AG08395 (cell line): Measurements from ENCODE around the gene TSPAN32.

Source experiments
- DNase-seq: peaks from one replicate; pipeline ENCODE4 v3.0.0; 2012; ENCODE audit warnings: mixed read lengths, low spot score

TSPAN32 gene

GRCh38 chr11:2289350-2289749, 12.5 kb upstream of the TSPAN32 start:
- no peak for DNase-seq

GRCh38 chr11:2289859-2290258, 12.0 kb upstream of the TSPAN32 start:
- DNase-seq = no peak

GRCh38 chr11:2290351-2290841, 11.4 kb upstream of the TSPAN32 start:
- DNase-seq = no peak

GRCh38 chr11:2293531-2293971, 8.3 kb upstream of the TSPAN32 start:
- no peak for DNase-seq

- no peak for DNase-seq
Observed at GRCh38 chr11:2293984-2294925, 7.6 kb upstream of the TSPAN32 start.

DNA sequence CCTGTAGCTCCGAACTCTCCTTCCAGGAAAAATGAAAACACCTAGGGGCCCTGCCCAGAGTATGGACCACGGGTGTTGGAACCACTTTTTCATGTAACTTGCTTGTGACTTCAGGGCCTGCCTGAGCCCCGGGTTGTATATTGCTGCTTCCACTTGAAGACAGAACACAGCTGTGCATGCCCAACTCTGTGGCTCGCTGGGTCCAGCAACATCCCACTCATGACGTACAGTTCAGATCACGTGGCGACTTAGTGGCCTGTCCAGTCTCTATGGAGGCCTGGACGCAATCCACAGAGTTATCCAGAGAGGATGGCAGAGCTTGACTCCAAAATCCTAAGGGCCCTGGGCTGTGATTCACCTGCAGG, 6.9 kb upstream of the TSPAN32 start:
- DNase-seq = no peak

GRCh38 chr11:2295971-2296912, 5.6 kb upstream of the TSPAN32 start:
- DNase-seq = no peak

- DNase-seq = no peak
Observed at GRCh38 chr11:2296913-2297622, 4.7 kb upstream of the TSPAN32 start.

DNA sequence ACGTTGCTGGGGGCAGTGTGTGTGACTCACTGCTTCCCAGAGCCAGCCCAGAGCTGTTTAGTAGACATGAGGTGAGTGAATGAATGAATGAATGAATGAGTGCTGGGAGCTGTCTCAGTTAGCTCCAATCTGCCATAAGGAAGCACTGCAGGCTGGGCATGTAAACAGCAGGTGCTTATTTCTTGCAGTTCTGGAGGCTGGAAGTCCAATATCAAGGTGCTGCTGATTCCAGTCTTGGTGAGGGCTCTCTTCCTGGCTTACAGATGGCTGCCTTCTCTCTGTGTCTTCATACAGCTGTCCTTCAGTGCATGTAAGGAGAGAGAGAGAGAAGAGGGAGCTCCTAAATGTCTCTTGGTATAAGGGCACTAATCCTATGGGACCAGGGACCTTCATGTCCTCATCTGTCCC, 4.2 kb upstream of the TSPAN32 start:
- no peak for DNase-seq

DNA sequence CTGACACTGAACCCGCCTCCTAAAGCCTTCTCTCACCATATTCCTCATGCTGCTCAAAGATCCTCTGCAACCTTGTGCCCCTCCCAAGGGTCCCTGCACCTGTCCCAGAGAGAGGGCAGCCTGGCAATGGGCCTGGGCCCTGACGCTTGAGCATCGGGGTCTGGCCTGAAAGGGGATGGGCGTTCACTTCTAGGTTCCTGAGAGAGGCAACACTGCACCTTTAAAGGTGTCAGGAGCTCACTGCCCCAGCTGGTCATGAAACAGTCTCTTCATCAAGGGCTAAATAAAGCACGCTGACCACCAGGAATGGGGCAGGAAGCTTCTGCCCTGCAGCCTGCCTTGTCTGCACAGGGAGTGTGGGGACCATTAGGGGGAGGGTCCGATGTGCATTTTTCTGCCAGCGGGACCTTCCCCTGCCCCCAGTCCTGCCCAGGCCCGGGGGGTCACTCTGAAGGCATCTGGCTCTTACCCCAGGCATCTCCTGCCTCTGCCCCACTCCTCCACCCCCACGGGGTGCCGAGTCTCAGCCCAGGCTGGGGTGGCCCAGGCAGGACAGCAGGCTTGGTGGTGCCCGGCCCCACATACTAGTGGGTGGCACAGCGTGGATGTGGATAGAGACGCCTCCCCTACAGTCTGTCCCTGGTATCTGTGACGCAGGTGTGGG, 3.5 kb upstream of the TSPAN32 start:
- no peak for DNase-seq

- no peak for DNase-seq
Observed at GRCh38 chr11:2298795-2299761, 2.7 kb upstream of the TSPAN32 start.

DNA sequence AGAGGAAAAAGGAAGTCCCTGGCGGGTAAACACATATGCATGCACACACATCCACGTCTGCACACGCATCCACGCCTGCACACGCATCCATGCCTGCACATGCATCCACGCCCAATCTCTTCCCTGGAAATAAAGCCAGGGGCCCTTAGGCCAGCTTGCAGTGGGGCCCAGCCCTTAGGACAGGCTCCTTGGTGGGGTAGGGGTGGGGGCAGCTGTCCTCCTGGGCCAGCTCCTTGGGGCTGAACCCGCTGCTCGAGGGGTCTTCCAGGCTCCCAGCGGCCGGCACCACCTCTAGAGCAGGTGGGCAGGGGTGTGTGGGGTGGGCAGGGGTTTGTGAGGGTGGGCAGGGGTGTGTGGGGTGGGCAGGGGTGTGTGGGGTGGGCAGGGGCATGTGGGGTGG, 2.0 kb upstream of the TSPAN32 start:
- DNase-seq = no peak

GRCh38 chr11:2300290-2300935, 1.4 kb upstream of the TSPAN32 start:
- no peak for DNase-seq

DNA sequence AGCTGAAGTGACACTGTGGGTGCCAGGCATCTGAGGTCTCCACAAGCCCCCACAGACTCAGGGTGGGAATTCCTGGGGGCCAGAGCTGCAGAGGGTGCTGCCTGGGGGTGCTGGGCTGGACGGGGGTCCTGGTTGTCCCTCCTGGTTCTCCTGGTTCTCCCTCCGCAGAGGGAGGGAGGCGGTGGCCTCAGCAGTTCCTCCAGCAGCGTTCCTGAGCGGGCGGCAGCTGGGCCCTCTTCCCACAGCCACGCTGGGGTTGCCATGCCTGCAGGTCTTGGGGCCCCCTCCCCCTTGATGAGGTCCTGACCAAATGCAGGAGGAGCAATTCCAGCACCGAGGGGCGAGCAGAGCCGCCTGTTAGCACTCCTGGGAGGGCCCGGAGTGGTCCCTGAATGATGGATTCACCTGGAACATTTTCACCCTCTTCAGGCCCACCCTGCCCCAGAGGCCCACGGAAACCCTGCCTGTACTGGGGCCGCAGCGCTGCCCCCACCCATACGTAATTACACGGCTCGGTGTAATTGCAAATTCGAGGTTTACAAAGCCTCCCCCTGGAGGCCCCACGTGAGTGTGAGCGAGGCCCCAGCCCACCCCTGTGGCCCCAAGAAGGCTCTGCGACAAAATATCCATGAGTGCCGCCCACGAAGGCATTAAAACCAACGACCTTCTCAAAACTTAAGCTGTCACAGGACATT, 730 bp upstream of the TSPAN32 start:
- no peak for DNase-seq

- no peak for DNase-seq
Observed at GRCh38 chr11:2302306-2302895, 588 bp downstream of the TSPAN32 start.

- no peak for DNase-seq
Observed at GRCh38 chr11:2302896-2303626, 1.2 kb downstream of the TSPAN32 start.

- DNase-seq = no peak
Observed at GRCh38 chr11:2303627-2304505, 2.1 kb downstream of the TSPAN32 start.
